Natural killer cell (primary cell): ENCODE measurements around the gene NLK. TPM values are rescaled to one million over a fixed set of nuclear protein-coding genes. Genes with fewer than 3 reads are reported as not detected.
"Not testable (repeated sequence)": the region's sequence is repeated elsewhere in the genome, so short reads cannot be mapped to it uniquely, and the experiment has no call there.

ENCODE experiments used
- ATAC-seq, 3 donors: fragments of 150-1000 bp in 2 of 3; fragments of 200-7000 bp in 1 of 3; cut with Tn5 transposase; 1 replicate in 1 of 3; 2 replicates in 2 of 3; pipeline ENCODE4 v1.10.0; 2021; ENCODE audit warnings: mild to moderate bottlenecking in 2 of 3, moderate library complexity in 2 of 3
- DNase-seq, 2 donors: peaks; one replicate each; pipeline versions ENCODE4 v3.0.0 to v3.0.0-alpha.2; 2013 to 2021; ENCODE audit warnings: mixed read lengths in 1 of 2
- H3K27ac ChIP-seq: one replicate; pipeline ENCODE4 v1.5.1; 2013; ENCODE audit warnings: mild to moderate bottlenecking, low read length
- H3K27me3 ChIP-seq: one replicate; pipeline ENCODE4 v1.6.1; 2013; ENCODE audit warnings: low read length; ENCODE audit not compliant: control insufficient read depth, insufficient read depth
- H3K36me3 ChIP-seq: one replicate; pipeline ENCODE4 v1.6.1; 2013; ENCODE audit warnings: low read length; ENCODE audit not compliant: control insufficient read depth, insufficient read depth
- H3K4me1 ChIP-seq: one replicate; pipeline ENCODE4 v1.6.1; 2013; ENCODE audit warnings: low read length; ENCODE audit not compliant: control insufficient read depth, insufficient read depth
- H3K4me3 ChIP-seq: one replicate; pipeline ENCODE4 v1.5.1; 2013; ENCODE audit warnings: low read length
- H3K9me3 ChIP-seq: one replicate; pipeline ENCODE4 v1.6.1; 2013; ENCODE audit warnings: low read length; ENCODE audit not compliant: control insufficient read depth, insufficient read depth
- H3K27ac Mint-ChIP-seq, 2 donors: one replicate each; pipeline ENCODE4 v1.8.0; 2022; ENCODE audit warnings: mild to moderate bottlenecking in 2 of 2, mixed read lengths in 2 of 2, moderate library complexity in 1 of 2
- H3K27me3 Mint-ChIP-seq, 2 donors: one replicate each; pipeline ENCODE4 v1.8.0; 2022; ENCODE audit warnings: low read depth in 2 of 2, mixed read lengths in 2 of 2
- H3K36me3 Mint-ChIP-seq: one replicate; pipeline ENCODE4 v1.8.0; 2022; ENCODE audit warnings: mixed read lengths
- H3K4me1 Mint-ChIP-seq, 2 donors: one replicate each; pipeline ENCODE4 v1.8.0; 2022; ENCODE audit warnings: mixed read lengths in 2 of 2
- H3K4me3 Mint-ChIP-seq: one replicate; pipeline ENCODE4 v1.8.0; 2022; ENCODE audit warnings: mild to moderate bottlenecking, moderate library complexity, mixed read lengths
- H3K9me3 Mint-ChIP-seq, 2 donors: one replicate each; pipeline ENCODE4 v1.8.0; 2022; ENCODE audit warnings: mixed read lengths in 2 of 2
- WGBS: methylation state at CpG from one replicate; pipeline ENCODE4 v1.1.7; 2013; ENCODE audit warnings: missing lambda C conversion rate; ENCODE audit not compliant: insufficient coverage; 5-methylcytosine and 5-hydroxymethylcytosine counted together
- intact Hi-C: fragments of 100-400 bp; cut with micrococcal nuclease; formaldehyde crosslinking; loops from one replicate; pipeline ENCODE4 v1.14.2; 2022
- total RNA-seq, 4 donors: library from RNA; stranded (reverse); fragments of 120-200 nt in 1 of 4; gene quantifications; one replicate each; pipeline versions ENCODE4 v1.2.3 to v1.2.4, GENCODE V29; 2013 to 2022
- TF ChIP-seq, protein P1 (sequence below): fragments of 200-600 bp; IDR thresholded peaks from one replicate; pipeline ENCODE4 v1.8.0; 2022; ENCODE audit warnings: antibody characterized with exemption

Gene NLK
- total RNA-seq, 3 donors from 2014 or later (not counting 1 experiment from before 2014, with no cell fraction given) = 18.3 to 35.6 (median 20.8) TPM

DNA sequence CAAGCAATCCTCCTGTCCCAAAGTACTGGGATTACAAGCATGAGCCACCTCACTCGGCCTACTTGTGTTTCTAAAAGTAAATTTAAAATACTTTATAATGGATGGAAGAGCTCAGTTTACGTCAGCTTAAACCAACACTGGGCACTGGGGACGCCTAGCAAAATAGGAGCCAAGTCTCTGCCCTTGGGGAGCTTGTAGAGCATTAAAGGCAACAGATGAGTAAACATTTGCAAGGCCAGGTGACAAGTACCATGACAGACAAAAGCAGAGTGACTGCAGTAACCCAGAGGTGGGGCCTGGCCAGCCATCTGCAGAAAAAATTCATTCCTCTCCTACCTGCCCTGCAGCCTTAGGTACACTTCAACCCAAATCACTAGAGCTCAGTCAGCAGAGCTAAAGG is 12.1 kb upstream of the NLK start:
- Mint-ChIP-seq H3K27ac (no peak overlapping the region), H3K27me3 (peaks cover 0 to 13% of the 10 kb centered on the region in 2 donors), H3K36me3 (no peaks in the 10 kb centered on the region), H3K9me3 (no peaks in the 10 kb centered on the region), H3K4me1 (no peaks in the 10 kb centered on the region), H3K4me3 (no peak overlapping the region)
- TF ChIP-seq, protein P1, sequence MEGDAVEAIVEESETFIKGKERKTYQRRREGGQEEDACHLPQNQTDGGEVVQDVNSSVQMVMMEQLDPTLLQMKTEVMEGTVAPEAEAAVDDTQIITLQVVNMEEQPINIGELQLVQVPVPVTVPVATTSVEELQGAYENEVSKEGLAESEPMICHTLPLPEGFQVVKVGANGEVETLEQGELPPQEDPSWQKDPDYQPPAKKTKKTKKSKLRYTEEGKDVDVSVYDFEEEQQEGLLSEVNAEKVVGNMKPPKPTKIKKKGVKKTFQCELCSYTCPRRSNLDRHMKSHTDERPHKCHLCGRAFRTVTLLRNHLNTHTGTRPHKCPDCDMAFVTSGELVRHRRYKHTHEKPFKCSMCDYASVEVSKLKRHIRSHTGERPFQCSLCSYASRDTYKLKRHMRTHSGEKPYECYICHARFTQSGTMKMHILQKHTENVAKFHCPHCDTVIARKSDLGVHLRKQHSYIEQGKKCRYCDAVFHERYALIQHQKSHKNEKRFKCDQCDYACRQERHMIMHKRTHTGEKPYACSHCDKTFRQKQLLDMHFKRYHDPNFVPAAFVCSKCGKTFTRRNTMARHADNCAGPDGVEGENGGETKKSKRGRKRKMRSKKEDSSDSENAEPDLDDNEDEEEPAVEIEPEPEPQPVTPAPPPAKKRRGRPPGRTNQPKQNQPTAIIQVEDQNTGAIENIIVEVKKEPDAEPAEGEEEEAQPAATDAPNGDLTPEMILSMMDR = no peak
- Histone ChIP-seq H3K4me3 (no peak overlapping the region), H3K9me3 (no peaks in the 10 kb centered on the region), H3K27ac (no peak overlapping the region), H3K27me3 (no peaks in the 10 kb centered on the region), H3K36me3 (no peaks in the 10 kb centered on the region), H3K4me1 (no peaks in the 10 kb centered on the region)
- DNase-seq (no peak), ATAC-seq (no peak)
- intact Hi-C loops = no loop called here
- 88% methylated on average over 3 of the region's 3 CpGs for WGBS

DNA sequence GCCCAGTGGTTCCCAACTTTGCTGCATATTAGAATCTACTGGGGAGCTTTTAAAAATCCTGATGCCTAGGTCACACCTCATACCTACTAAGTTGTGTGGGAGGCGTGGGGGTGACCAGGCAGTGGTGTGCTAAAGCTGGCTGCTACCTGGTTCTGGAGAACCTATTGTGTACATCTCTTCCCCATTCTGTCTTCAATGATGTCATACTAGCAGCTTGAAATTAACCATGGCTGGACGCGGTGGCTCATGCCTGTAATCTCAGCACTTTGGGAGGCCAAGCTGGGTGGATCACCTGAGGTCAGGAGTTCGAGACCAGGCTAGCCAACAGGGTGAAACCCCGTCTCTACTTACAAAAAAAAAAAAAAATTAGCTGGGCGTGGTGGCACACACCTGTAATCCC is 11.3 kb upstream of the NLK start:
- Histone ChIP-seq H3K27me3 (no peaks in the 10 kb centered on the region), H3K36me3 (no peaks in the 10 kb centered on the region), H3K4me3 (no peak overlapping the region), H3K27ac (no peak overlapping the region), H3K4me1 (no peaks in the 10 kb centered on the region), H3K9me3 (no peaks in the 10 kb centered on the region)
- H3K27ac Mint-ChIP-seq = no peak overlapping the region
- TF ChIP-seq, protein P1 = no peak
- WGBS = 95% methylated on average over 6 of the region's 6 CpGs
- H3K4me1 Mint-ChIP-seq = no peaks in the 10 kb centered on the region
- H3K27me3 Mint-ChIP-seq = peaks cover 0 to 13% of the 10 kb centered on the region in 2 donors
- H3K4me3 Mint-ChIP-seq = no peak overlapping the region
- no peak for DNase-seq
- intact Hi-C loops = no loop called here
- no peaks in the 10 kb centered on the region for H3K36me3 Mint-ChIP-seq
- no peaks in the 10 kb centered on the region for H3K9me3 Mint-ChIP-seq
- ATAC-seq = no peak

DNA sequence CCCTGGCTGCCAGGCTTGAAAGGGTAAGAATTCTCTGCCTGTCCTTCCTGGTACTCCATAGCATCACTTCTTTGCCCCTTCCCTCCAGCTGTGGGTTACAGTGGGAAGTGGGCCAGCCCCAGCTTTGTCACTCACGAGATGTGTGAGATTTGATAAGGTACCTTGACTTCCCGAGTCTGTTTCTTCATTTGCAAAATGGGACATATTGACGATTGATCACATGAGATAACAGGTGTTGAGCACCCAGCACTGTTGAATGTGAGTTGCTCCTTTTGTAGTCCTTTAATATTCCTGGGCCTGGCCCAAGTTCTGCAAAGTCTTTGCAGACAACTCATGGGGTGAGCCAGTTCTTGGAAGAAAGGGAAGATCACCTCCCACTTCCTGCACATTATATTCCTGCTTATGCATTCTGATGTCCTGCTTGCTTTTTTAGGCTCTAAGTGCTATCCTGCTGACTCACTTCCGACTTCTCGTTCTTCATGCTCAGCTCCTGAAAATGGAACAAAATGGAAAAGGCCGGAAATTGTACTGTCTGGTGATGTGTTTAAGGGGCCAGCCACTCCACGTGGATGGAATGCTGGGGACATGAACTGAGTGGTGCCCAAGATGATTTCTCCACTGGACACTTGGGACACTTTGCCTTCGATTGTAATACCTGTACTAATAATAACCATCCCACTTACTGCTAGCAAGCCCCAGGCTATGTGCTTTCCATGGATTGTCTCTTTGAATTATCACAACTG is 8.3 kb upstream of the NLK start:
- 43% methylated on average over 8 of the region's 8 CpGs for WGBS
- intact Hi-C loops = no loop called here
- Histone ChIP-seq H3K9me3 (no peaks in the 10 kb centered on the region), H3K36me3 (no peaks in the 10 kb centered on the region), H3K27me3 (no peaks in the 10 kb centered on the region), H3K27ac (no peak overlapping the region), H3K4me1 (no peaks in the 10 kb centered on the region), H3K4me3 (no peak overlapping the region)
- Mint-ChIP-seq H3K4me1 (no peaks in the 10 kb centered on the region), H3K27ac (no peak overlapping the region), H3K4me3 (no peak overlapping the region), H3K36me3 (no peaks in the 10 kb centered on the region), H3K27me3 (peaks cover 0 to 10% of the 10 kb centered on the region in 2 donors), H3K9me3 (no peaks in the 10 kb centered on the region)
- no peak for ATAC-seq
- TF ChIP-seq, protein P1 = no peak
- DNase-seq = no peak

DNA sequence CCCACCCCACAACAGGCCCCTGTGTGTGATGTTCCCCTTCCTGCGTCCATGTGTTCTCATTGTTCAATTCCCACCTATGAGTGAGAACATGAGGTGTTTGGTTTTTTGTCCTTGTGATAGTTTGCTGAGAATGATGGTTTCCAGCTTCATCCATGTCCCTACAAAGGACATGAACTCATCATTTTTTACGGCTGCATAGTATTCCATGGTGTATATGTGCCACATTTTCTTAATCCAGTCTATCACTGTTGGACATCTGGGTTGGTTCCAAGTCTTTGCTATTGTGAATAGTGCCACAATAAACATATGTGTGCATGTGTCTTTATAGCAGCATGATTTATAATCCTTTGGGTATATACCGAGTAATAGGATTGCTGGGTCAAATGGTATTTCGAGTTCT is 7.0 kb upstream of the NLK start:
- H3K36me3 ChIP-seq, H3K36me3 Mint-ChIP-seq, H3K27me3 Mint-ChIP-seq, ATAC-seq, H3K9me3 Mint-ChIP-seq, H3K4me3 ChIP-seq, DNase-seq, intact Hi-C loops, H3K4me1 Mint-ChIP-seq, H3K4me3 Mint-ChIP-seq, H3K9me3 ChIP-seq, H3K4me1 ChIP-seq, H3K27me3 ChIP-seq, H3K27ac Mint-ChIP-seq, H3K27ac ChIP-seq: not testable (repeated sequence)
- 100% methylated on average over 2 of the region's 4 CpGs for WGBS

DNA sequence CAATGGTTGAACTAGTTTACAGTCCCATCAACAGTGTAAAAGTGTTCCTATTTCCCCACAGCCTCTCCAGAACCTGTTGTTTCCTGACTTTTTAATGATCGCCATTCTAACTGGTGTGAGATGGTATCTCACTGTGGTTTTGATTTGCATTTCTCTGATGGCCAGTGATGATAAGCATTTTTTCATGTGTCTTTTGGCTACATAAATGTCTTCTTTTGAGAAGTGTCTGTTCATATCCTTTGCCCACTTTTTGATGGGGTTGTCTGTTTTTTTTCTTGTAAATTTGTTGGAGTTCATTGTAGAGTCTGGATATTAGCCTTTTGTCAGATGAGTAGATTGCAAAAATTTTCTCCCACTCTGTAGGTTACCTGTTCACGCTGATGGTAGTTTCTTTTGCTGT is 6.6 kb upstream of the NLK start:
- H3K27ac Mint-ChIP-seq, H3K4me3 ChIP-seq, H3K27ac ChIP-seq, H3K27me3 ChIP-seq, H3K9me3 Mint-ChIP-seq, ATAC-seq, H3K4me1 Mint-ChIP-seq, H3K36me3 Mint-ChIP-seq, H3K4me1 ChIP-seq, H3K9me3 ChIP-seq, H3K27me3 Mint-ChIP-seq, intact Hi-C loops, H3K36me3 ChIP-seq, DNase-seq, H3K4me3 Mint-ChIP-seq: not testable (repeated sequence)
- WGBS = no CpG with 5 or more reads among the region's 2 CpGs
